ENCODE data around the gene ZSCAN9.

The ZSCAN9 gene

GRCh38 chr6:28211840-28212509 is 13.1 kb upstream of the ZSCAN9 start:
- peak overlapping the region; percentile 55 for H3K4me3 Mint-ChIP-seq
- H3K4me1 Mint-ChIP-seq (ENCODE audit: low read depth): peaks cover 43% of the 10 kb centered on the region
- peaks cover 79% of the 10 kb centered on the region for H3K27me3 Mint-ChIP-seq
- H3K9me3 Mint-ChIP-seq: no peaks in the 10 kb centered on the region
- H3K27ac Mint-ChIP-seq: no peak overlapping the region
- intact Hi-C loops (cut with micrococcal nuclease): no loop called here
- no peaks in the 10 kb centered on the region for H3K36me3 Mint-ChIP-seq (ENCODE audit: low read depth)

GRCh38 chr6:28212510-28213212 is 12.4 kb upstream of the ZSCAN9 start:
- no peaks in the 10 kb centered on the region for H3K9me3 Mint-ChIP-seq
- peaks cover 42% of the 10 kb centered on the region for H3K4me1 Mint-ChIP-seq (ENCODE audit: low read depth)
- no peak overlapping the region for H3K27ac Mint-ChIP-seq
- H3K27me3 Mint-ChIP-seq: peaks cover 74% of the 10 kb centered on the region
- peak overlapping the region; percentile 55 for H3K4me3 Mint-ChIP-seq
- no peaks in the 10 kb centered on the region for H3K36me3 Mint-ChIP-seq (ENCODE audit: low read depth)
- intact Hi-C loops (cut with micrococcal nuclease): no loop called here

- H3K4me1 Mint-ChIP-seq (ENCODE audit: low read depth): peaks cover 42% of the 10 kb centered on the region
- no peaks in the 10 kb centered on the region for H3K9me3 Mint-ChIP-seq
- no peak overlapping the region for H3K4me3 Mint-ChIP-seq
- H3K27me3 Mint-ChIP-seq: peaks cover 69% of the 10 kb centered on the region
- H3K36me3 Mint-ChIP-seq (ENCODE audit: low read depth): no peaks in the 10 kb centered on the region
- intact Hi-C loops (cut with micrococcal nuclease): no loop called here
- H3K27ac Mint-ChIP-seq: no peak overlapping the region
These were observed 11.9 kb upstream of the ZSCAN9 start for GRCh38 chr6:28213213-28213523.

DNA sequence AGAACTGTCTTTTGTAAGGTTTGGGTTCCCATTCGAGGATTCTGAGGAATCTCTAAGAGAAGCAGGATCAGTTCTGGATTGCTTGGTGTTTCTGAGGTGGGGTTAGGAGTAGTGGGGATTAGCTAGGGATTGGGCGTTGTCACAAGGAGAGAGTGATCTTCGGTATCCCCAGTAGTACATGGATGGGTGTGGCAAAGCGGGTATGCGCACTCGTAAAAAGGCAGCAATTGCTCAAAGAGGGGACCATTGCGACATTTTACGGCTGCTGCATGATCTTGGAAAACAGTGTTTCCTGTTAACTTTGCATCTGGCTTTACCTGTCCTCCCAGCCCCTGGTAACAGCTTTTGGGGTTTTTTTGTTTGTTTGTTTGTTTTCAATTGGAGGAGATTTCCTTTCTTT is 9.7 kb upstream of the ZSCAN9 start:
- Mint-ChIP-seq H3K27ac (no peak overlapping the region), H3K4me1 (ENCODE audit: low read depth) (peaks cover 37% of the 10 kb centered on the region), H3K4me3 (peak overlapping the region; percentile 11), H3K9me3 (no peaks in the 10 kb centered on the region), H3K27me3 (peaks cover 60% of the 10 kb centered on the region), H3K36me3 (ENCODE audit: low read depth) (no peaks in the 10 kb centered on the region)
- intact Hi-C loops (cut with micrococcal nuclease): loop anchor here (5.0 kb wide), 2 partner anchors 37 to 78 kb away; partner anchors contain the start of gene ZKSCAN4

DNA sequence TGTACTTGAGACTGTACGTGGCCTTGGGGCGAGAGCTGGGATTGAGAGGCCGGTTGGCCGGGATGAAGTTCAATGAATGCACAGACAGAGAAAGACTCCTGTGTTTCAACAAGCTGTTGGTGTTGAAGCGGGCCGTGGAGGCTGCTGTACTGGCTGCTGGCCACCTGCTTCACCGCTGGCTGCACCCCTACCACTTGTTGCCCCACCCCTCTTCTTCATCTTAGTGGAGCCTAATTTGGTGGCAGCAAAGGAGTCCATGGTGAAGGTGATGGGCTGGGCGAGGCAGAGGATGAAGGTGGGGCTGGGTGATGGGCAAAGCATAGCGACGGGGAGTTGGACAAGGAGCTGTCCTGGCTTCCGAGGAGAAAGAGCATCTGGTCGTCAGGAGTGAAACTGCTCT is 7.2 kb upstream of the ZSCAN9 start:
- intact Hi-C loops (cut with micrococcal nuclease): loop anchor here (5.0 kb wide), 2 partner anchors 34 to 81 kb away; partner anchors contain the start of gene ZKSCAN4

DNA sequence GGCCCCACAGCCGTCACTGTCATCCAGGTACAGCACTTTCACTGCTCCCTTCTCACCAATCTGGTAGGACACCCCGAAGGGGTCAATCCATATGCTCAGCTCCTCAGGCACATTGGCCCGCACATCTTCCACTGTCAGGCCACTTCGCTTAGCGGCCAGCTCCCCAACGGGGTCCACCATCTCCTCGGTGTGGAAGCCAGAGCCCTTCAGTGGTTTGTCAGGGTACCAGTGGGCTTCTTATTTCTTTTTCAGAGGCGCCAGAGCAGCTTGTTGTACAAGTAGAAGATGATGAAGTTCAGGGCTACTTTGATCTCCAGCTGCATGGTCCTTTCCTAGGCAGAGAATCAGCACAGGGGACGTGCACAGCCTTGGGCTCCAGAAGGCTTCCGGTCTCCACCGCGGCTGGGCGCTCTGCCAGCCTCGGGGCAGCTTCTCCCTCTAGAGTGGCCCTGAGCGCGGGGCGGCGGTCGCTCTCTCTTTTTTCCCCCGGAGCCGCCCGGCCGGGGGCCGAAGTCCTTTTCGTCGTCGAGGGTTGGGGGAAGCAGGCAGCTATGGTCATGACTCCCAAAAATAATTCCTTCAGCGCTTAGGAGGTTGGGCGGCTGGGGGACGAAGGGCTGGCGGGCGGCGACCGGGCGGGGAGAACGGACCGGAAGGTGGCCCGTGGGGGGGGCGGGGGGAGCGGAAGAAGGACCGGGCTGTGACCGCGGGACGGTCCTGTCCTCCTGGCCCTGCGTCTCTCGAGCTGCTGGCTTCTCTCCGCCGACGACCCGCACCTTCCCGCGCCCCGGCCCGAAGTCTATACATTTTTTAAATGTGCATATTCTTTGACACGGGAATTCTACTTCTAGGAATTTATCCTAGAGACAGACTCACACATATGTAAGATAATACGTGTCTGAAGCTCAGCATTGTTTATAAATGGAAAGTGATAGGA is 6.5 kb upstream of the ZSCAN9 start:
- Mint-ChIP-seq H3K27me3 (peaks cover 59% of the 10 kb centered on the region), H3K27ac (peak overlapping the region; percentile 90), H3K4me1 (ENCODE audit: low read depth) (peaks cover 19% of the 10 kb centered on the region), H3K9me3 (no peaks in the 10 kb centered on the region), H3K36me3 (ENCODE audit: low read depth) (no peaks in the 10 kb centered on the region), H3K4me3 (peak overlapping the region; percentile 82)
- intact Hi-C loops (cut with micrococcal nuclease): loop anchor here (5.0 kb wide), 2 partner anchors 34 to 81 kb away; partner anchors contain the start of gene ZKSCAN4

More for the DNA sequence above, 7.2 kb upstream of the ZSCAN9 start:
- Mint-ChIP-seq H3K27ac (peak overlapping the region; percentile 90), H3K36me3 (ENCODE audit: low read depth) (no peaks in the 10 kb centered on the region), H3K27me3 (peaks cover 59% of the 10 kb centered on the region), H3K4me1 (ENCODE audit: low read depth) (peaks cover 23% of the 10 kb centered on the region), H3K9me3 (no peaks in the 10 kb centered on the region), H3K4me3 (peak overlapping the region; percentile 82)

GRCh38 chr6:28220257-28221133 is 4.6 kb upstream of the ZSCAN9 start:
- Mint-ChIP-seq H3K9me3 (no peaks in the 10 kb centered on the region), H3K4me1 (ENCODE audit: low read depth) (peaks cover 23% of the 10 kb centered on the region), H3K27me3 (peaks cover 47% of the 10 kb centered on the region), H3K36me3 (ENCODE audit: low read depth) (peaks cover 6% of the 10 kb centered on the region), H3K4me3 (no peak overlapping the region), H3K27ac (no peak overlapping the region)
- intact Hi-C loops (cut with micrococcal nuclease): no loop called here

DNA sequence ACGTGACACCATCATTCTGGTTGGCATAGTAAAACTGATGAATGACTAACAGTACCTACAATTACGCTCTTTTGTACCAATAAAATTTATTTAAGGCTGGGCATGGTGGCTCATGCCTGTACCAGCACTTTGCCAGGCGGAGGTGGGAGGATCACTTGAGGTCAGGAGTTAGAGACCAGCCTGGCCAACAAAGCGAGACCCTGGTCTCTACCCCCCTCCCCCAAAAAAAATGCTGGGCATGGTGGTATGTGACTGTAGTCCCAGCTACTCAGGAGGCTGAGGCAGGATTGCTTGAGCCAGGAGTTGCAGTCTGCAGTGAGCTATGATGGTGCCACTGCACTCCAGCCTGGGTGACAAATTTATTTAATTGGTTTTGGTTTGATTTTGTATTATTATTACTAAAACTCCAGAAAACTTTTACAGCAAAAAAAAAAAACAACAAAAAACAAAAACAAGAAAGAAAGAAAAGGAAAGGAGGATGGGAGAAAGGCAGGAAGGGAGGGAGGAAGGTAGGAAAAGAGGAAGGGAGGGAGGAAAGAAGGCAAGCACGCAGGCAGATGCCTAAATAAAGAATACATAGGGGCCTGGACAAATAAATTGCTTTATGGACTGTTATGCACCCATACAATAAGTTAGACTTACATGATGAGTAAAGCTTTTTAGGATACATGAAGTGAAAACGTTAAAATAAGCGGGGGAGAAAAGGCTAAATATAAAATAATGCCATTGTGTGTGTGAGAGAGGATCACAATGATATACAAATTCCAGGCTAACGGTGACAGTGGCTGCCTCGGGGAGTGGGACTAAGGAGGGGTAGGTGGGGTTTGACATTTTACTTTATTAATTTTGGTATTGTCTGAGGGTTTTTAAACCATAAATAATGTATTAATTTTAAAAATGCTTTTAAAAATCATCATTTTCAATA is 682 bp upstream of the ZSCAN9 start:
- Mint-ChIP-seq H3K27ac (peak overlapping the region; percentile 92), H3K36me3 (ENCODE audit: low read depth) (peaks cover 36% of the 10 kb centered on the region), H3K27me3 (peaks cover 36% of the 10 kb centered on the region), H3K9me3 (no peaks in the 10 kb centered on the region), H3K4me3 (peak overlapping the region; percentile 93), H3K4me1 (ENCODE audit: low read depth) (peaks cover 30% of the 10 kb centered on the region)
- intact Hi-C loops (cut with micrococcal nuclease): no loop called here

- peaks cover 30% of the 10 kb centered on the region for H3K4me1 Mint-ChIP-seq (ENCODE audit: low read depth)
- no peaks in the 10 kb centered on the region for H3K9me3 Mint-ChIP-seq
- peaks cover 21% of the 10 kb centered on the region for H3K27me3 Mint-ChIP-seq
- H3K36me3 Mint-ChIP-seq (ENCODE audit: low read depth): peaks cover 57% of the 10 kb centered on the region
- peak overlapping the region; percentile 30 for H3K4me3 Mint-ChIP-seq
- no peak overlapping the region for H3K27ac Mint-ChIP-seq
- intact Hi-C loops (cut with micrococcal nuclease): no loop called here
These were observed 1.4 kb downstream of the ZSCAN9 start for GRCh38 chr6:28226460-28226859.

DNA sequence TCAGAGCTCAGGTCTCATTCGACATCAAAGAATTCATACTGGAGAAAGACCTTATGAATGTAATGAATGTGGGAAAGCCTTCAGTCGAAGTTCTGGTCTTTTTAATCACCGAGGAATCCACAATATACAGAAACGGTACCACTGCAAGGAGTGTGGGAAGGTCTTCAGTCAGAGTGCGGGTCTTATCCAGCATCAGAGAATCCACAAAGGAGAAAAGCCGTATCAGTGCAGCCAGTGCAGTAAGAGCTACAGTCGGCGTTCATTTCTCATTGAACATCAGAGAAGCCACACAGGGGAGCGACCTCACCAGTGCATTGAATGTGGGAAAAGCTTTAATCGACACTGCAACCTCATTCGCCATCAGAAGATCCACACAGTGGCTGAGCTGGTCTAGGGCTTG is 7.7 kb downstream of the ZSCAN9 start:
- intact Hi-C loops (cut with micrococcal nuclease): loop anchor here (10.0 kb wide), 1 partner anchor 328 kb away; no protein-coding TSS in a partner anchor
- no peaks in the 10 kb centered on the region for H3K27me3 Mint-ChIP-seq
- peaks cover 38% of the 10 kb centered on the region for H3K4me1 Mint-ChIP-seq (ENCODE audit: low read depth)
- peaks cover 75% of the 10 kb centered on the region for H3K36me3 Mint-ChIP-seq (ENCODE audit: low read depth)
- H3K27ac Mint-ChIP-seq: no peak overlapping the region
- no peaks in the 10 kb centered on the region for H3K9me3 Mint-ChIP-seq
- no peak overlapping the region for H3K4me3 Mint-ChIP-seq

GRCh38 chr6:28235912-28236452 is 10.9 kb downstream of the ZSCAN9 start:
- Mint-ChIP-seq H3K27ac (peak overlapping the region; percentile 76), H3K4me1 (ENCODE audit: low read depth) (peaks cover 42% of the 10 kb centered on the region), H3K36me3 (ENCODE audit: low read depth) (peaks cover 61% of the 10 kb centered on the region), H3K27me3 (no peaks in the 10 kb centered on the region), H3K4me3 (no peak overlapping the region), H3K9me3 (no peaks in the 10 kb centered on the region)
- intact Hi-C loops (cut with micrococcal nuclease): loop anchor here (10.0 kb wide), 1 partner anchor 331 kb away; no protein-coding TSS in a partner anchor

GRCh38 chr6:28239636-28240035 is 14.6 kb downstream of the ZSCAN9 start:
- Mint-ChIP-seq H3K36me3 (ENCODE audit: low read depth) (peaks cover 38% of the 10 kb centered on the region), H3K4me1 (ENCODE audit: low read depth) (peaks cover 64% of the 10 kb centered on the region), H3K4me3 (no peak overlapping the region), H3K27ac (peak overlapping the region; percentile 12), H3K27me3 (no peaks in the 10 kb centered on the region), H3K9me3 (no peaks in the 10 kb centered on the region)
- intact Hi-C loops (cut with micrococcal nuclease): loop anchor here (10.0 kb wide), 1 partner anchor 335 kb away; no protein-coding TSS in a partner anchor
